GM21786 (cell line): ENCODE data around the gene POLDIP2.

Source experiments
- ATAC-seq: cut with Tn5 transposase; IDR thresholded peaks from one replicate; pipeline ENCODE4 v1.9.1; 2021; ENCODE audit not compliant: unreplicated experiment

The POLDIP2 gene

GRCh38 chr17:28338056-28338768 is 19.1 kb downstream of the POLDIP2 start:
- ATAC-seq, result no peak

GRCh38 chr17:28335959-28336871 is 21.1 kb downstream of the POLDIP2 start:
- no peak for ATAC-seq

- ATAC-seq, result peak; percentile 96
Measured at GRCh38 chr17:28335201-28335958, 21.9 kb downstream of the POLDIP2 start, which contains the start of the genes IFT20 and TNFAIP1. IFT20 (minus strand) TSS chr17:28335472; CDS start chr17:28331985, 3,487 bp downstream. TNFAIP1 (plus strand) TSS chr17:28335761; CDS start chr17:28339522, 3,761 bp downstream.

- no peak for ATAC-seq
Measured at GRCh38 chr17:28334666-28335200, 22.6 kb downstream of the POLDIP2 start.

GRCh38 chr17:28334171-28334570 is 23.2 kb downstream of the POLDIP2 start:
- no peak for ATAC-seq

- ATAC-seq, result no peak
Measured at GRCh38 chr17:28333083-28333746, 24.1 kb downstream of the POLDIP2 start.

- ATAC-seq, result no peak
Measured at GRCh38 chr17:28331891-28332420, 25.4 kb downstream of the POLDIP2 start.

- no peak for ATAC-seq
Measured at GRCh38 chr17:28330671-28331070, 26.7 kb downstream of the POLDIP2 start.

- no peak for ATAC-seq
Measured at GRCh38 chr17:28328325-28328724, 29.0 kb downstream of the POLDIP2 start.

- no peak for ATAC-seq
Measured at GRCh38 chr17:28327709-28328108, 29.6 kb downstream of the POLDIP2 start.

- no peak for ATAC-seq
Measured at GRCh38 chr17:28327031-28327607, 30.2 kb downstream of the POLDIP2 start.

- no peak for ATAC-seq
Measured at GRCh38 chr17:28326114-28326513, 31.2 kb downstream of the POLDIP2 start.

- ATAC-seq, result no peak
Measured at GRCh38 chr17:28325211-28325610, 32.1 kb downstream of the POLDIP2 start.

GRCh38 chr17:28324781-28325180 is 32.5 kb downstream of the POLDIP2 start:
- ATAC-seq, result no peak

- no peak for ATAC-seq
Measured at GRCh38 chr17:28324267-28324745, 33.0 kb downstream of the POLDIP2 start.

- no peak for ATAC-seq
Measured at GRCh38 chr17:28320215-28321061, 36.9 kb downstream of the POLDIP2 start.

GRCh38 chr17:28319598-28319935 is 37.8 kb downstream of the POLDIP2 start:
- no peak for ATAC-seq

GRCh38 chr17:28318759-28319597 is 38.3 kb downstream of the POLDIP2 start, which contains the start of gene TMEM97:
TMEM97 (plus strand) TSS chr17:28319200; CDS start chr17:28319240, 40 bp downstream.
- ATAC-seq, result peak; percentile 93
